ENCODE measurements around the gene PTPRG.

DNA sequence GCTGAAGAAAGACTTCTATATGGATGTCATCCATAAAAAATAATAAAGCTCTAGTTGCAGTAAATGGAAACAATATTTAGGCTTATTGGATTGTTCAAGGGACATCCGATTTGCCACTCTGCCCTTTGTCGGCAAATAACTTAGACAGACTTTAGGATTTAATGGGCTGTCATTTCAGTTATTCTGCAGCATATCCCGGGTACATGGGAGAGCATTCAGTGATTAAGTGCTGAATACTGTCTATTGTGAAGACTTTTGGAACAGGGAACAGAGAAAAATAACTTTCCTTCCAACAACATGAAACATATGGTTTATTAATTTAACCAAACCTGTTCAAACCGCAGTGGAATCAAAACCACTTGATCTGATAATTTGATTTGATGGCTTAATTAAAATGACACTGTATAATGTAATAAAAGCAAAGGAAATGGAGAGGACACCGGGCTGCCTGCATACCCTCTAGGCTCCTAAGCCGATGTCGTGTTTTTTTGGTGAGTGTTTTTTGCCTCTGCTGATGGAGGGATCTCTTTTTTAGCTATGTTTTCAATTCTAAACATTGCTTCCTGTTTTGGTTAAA lies 612.7 kb downstream of the PTPRG start:
- TF ChIP-seq, protein P1, sequence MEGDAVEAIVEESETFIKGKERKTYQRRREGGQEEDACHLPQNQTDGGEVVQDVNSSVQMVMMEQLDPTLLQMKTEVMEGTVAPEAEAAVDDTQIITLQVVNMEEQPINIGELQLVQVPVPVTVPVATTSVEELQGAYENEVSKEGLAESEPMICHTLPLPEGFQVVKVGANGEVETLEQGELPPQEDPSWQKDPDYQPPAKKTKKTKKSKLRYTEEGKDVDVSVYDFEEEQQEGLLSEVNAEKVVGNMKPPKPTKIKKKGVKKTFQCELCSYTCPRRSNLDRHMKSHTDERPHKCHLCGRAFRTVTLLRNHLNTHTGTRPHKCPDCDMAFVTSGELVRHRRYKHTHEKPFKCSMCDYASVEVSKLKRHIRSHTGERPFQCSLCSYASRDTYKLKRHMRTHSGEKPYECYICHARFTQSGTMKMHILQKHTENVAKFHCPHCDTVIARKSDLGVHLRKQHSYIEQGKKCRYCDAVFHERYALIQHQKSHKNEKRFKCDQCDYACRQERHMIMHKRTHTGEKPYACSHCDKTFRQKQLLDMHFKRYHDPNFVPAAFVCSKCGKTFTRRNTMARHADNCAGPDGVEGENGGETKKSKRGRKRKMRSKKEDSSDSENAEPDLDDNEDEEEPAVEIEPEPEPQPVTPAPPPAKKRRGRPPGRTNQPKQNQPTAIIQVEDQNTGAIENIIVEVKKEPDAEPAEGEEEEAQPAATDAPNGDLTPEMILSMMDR (conservative IDR thresholded peaks at IDR 0.05; ENCODE audit: low read depth, low read length) = no peak
- no peak for TF ChIP-seq EZH2 (IDR thresholded peaks at IDR 0.05; ENCODE audit: borderline replicate concordance, low read depth, low read length, poor library complexity, severe bottlenecking)
